A549 (cell line): Measurements from ENCODE around the gene MVB12B.

Experiments used
- KDM1A ChIP-seq: fragments of 200-600 bp; sonication (generic); IDR thresholded peaks from 2 replicates; pipeline ENCODE4 v1.6.1; 2016; ENCODE audit warnings: low read depth, mild to moderate bottlenecking
- RFX5 ChIP-seq: fragments of 450-650 bp; IDR thresholded peaks from 2 replicates; pipeline ENCODE4 v1.7.1; 2014; ENCODE audit warnings: antibody characterized with exemption, mild to moderate bottlenecking, moderate library complexity
- TF ChIP-seq, protein P1 (sequence below): fragments of 150-350 bp; IDR thresholded peaks from 2 replicates; pipeline ENCODE4 v1.6.1; 2014; ENCODE audit warnings: low read depth, mild to moderate bottlenecking, low read length
- TF ChIP-seq, protein P2 (sequence below): IDR thresholded peaks from 2 replicates; pipeline ENCODE4 v1.6.1; 2012
- TF ChIP-seq, protein P3 (sequence below): fragments of 450-650 bp; IDR thresholded peaks from 2 replicates; pipeline ENCODE4 v1.6.1; 2014; ENCODE audit warnings: antibody characterized with exemption
- TF ChIP-seq, protein P4 (sequence below): fragments of 200-600 bp; sonication (generic); IDR thresholded peaks from 2 replicates; pipeline ENCODE4 v1.6.1; 2016; ENCODE audit warnings: antibody characterized with exemption, mild to moderate bottlenecking, moderate library complexity
- TF ChIP-seq, protein P5 (sequence below): fragments of >200 bp; sonication (Bioruptor Twin); formaldehyde crosslinking; IDR thresholded peaks from 3 replicates; pipeline ENCODE4 v1.5.1; 2016
- TF ChIP-seq, protein P6 (sequence below): IDR thresholded peaks from 2 replicates; pipeline ENCODE4 v1.6.1; 2012; ENCODE audit warnings: low read depth, borderline replicate concordance

DNA sequence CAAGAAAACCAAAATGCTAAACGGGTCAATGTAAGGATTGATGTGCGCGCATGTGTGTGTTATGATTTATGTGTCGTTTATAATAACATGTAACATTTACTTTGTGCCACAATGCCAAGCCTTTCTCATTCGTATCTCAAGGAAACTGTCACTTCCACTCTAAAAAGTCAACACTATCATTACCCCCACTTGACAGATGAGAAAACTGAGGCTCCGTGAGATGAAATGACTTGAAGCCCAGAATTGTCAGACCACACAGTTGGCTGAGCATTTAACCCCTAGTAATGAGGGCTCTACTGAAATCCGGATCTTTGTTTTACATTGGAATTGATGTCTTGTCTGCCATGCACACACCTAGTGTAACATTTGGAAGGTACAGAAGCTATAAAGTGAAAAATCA lies 192.1 kb downstream of the MVB12B start:
- TF ChIP-seq, protein P1, sequence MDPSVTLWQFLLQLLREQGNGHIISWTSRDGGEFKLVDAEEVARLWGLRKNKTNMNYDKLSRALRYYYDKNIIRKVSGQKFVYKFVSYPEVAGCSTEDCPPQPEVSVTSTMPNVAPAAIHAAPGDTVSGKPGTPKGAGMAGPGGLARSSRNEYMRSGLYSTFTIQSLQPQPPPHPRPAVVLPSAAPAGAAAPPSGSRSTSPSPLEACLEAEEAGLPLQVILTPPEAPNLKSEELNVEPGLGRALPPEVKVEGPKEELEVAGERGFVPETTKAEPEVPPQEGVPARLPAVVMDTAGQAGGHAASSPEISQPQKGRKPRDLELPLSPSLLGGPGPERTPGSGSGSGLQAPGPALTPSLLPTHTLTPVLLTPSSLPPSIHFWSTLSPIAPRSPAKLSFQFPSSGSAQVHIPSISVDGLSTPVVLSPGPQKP = no peak
- TF ChIP-seq KDM1A (no peak), RFX5 (no peak)
- TF ChIP-seq, protein P2, sequence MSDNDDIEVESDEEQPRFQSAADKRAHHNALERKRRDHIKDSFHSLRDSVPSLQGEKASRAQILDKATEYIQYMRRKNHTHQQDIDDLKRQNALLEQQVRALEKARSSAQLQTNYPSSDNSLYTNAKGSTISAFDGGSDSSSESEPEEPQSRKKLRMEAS = no peak
- TF ChIP-seq, protein P3, sequence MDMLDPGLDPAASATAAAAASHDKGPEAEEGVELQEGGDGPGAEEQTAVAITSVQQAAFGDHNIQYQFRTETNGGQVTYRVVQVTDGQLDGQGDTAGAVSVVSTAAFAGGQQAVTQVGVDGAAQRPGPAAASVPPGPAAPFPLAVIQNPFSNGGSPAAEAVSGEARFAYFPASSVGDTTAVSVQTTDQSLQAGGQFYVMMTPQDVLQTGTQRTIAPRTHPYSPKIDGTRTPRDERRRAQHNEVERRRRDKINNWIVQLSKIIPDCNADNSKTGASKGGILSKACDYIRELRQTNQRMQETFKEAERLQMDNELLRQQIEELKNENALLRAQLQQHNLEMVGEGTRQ = no peak
- TF ChIP-seq, protein P4, sequence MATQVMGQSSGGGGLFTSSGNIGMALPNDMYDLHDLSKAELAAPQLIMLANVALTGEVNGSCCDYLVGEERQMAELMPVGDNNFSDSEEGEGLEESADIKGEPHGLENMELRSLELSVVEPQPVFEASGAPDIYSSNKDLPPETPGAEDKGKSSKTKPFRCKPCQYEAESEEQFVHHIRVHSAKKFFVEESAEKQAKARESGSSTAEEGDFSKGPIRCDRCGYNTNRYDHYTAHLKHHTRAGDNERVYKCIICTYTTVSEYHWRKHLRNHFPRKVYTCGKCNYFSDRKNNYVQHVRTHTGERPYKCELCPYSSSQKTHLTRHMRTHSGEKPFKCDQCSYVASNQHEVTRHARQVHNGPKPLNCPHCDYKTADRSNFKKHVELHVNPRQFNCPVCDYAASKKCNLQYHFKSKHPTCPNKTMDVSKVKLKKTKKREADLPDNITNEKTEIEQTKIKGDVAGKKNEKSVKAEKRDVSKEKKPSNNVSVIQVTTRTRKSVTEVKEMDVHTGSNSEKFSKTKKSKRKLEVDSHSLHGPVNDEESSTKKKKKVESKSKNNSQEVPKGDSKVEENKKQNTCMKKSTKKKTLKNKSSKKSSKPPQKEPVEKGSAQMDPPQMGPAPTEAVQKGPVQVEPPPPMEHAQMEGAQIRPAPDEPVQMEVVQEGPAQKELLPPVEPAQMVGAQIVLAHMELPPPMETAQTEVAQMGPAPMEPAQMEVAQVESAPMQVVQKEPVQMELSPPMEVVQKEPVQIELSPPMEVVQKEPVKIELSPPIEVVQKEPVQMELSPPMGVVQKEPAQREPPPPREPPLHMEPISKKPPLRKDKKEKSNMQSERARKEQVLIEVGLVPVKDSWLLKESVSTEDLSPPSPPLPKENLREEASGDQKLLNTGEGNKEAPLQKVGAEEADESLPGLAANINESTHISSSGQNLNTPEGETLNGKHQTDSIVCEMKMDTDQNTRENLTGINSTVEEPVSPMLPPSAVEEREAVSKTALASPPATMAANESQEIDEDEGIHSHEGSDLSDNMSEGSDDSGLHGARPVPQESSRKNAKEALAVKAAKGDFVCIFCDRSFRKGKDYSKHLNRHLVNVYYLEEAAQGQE = no peak
- TF ChIP-seq, protein P5, sequence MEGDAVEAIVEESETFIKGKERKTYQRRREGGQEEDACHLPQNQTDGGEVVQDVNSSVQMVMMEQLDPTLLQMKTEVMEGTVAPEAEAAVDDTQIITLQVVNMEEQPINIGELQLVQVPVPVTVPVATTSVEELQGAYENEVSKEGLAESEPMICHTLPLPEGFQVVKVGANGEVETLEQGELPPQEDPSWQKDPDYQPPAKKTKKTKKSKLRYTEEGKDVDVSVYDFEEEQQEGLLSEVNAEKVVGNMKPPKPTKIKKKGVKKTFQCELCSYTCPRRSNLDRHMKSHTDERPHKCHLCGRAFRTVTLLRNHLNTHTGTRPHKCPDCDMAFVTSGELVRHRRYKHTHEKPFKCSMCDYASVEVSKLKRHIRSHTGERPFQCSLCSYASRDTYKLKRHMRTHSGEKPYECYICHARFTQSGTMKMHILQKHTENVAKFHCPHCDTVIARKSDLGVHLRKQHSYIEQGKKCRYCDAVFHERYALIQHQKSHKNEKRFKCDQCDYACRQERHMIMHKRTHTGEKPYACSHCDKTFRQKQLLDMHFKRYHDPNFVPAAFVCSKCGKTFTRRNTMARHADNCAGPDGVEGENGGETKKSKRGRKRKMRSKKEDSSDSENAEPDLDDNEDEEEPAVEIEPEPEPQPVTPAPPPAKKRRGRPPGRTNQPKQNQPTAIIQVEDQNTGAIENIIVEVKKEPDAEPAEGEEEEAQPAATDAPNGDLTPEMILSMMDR = no peak
- TF ChIP-seq, protein P6, sequence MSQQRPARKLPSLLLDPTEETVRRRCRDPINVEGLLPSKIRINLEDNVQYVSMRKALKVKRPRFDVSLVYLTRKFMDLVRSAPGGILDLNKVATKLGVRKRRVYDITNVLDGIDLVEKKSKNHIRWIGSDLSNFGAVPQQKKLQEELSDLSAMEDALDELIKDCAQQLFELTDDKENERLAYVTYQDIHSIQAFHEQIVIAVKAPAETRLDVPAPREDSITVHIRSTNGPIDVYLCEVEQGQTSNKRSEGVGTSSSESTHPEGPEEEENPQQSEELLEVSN = no peak
